AG09319 (cell line): Measurements from ENCODE around the gene HOXB9.

ENCODE experiments used
- DNase-seq: peaks from one replicate; pipeline ENCODE4 v3.0.0-alpha.2; 2010; ENCODE audit warnings: low read depth; ENCODE audit errors: extremely low read depth
- CTCF ChIP-seq: IDR thresholded peaks from 2 replicates; pipeline ENCODE4 v1.5.1; 2011; ENCODE audit warnings: low read depth, mild to moderate bottlenecking, inconsistent platforms, low read length, moderate library complexity

The HOXB9 gene

DNA sequence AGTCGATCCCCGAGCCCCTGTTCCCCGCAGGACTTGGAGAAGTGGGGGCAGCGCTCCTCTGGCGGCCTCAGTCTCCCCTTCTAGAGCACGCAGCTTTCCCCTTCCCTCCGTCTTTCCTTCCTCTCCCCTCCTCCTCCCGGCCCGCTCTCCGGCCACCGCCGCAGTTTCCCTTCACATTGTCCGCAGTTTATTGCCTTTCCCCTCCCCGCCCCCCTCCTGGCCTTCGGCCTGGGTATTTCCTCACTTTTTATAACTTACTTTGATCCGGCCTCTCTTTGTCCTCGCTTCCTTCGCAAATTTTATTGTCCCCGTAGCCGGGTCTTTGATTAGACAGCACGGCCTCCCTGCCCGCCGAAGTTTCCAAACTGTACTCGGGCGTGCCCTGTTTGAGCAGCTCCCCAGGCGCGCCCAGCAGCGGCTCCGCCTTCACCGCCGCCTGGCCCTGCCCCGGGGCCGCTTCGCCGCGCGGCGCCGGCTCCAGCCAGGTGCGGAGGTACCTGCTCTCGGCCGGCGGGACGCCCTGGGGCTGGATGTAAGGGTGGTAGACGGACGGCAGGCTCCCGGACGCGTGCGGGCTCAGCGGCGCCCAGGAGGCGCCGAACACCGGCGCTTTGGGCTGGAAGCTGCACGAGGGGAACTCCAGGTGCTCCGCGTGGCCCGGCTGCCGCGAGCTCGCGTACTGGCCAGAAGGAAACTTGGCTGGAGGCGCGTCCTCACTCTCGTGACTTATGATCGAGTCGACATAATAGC is 488 bp downstream of the HOXB9 start:
- no peak for TF ChIP-seq CTCF
- no peak for DNase-seq

- DNase-seq, result no peak
- no peak for TF ChIP-seq CTCF
These were observed 1.3 kb downstream of the HOXB9 start for GRCh38 chr17:48624544-48625494.

DNA sequence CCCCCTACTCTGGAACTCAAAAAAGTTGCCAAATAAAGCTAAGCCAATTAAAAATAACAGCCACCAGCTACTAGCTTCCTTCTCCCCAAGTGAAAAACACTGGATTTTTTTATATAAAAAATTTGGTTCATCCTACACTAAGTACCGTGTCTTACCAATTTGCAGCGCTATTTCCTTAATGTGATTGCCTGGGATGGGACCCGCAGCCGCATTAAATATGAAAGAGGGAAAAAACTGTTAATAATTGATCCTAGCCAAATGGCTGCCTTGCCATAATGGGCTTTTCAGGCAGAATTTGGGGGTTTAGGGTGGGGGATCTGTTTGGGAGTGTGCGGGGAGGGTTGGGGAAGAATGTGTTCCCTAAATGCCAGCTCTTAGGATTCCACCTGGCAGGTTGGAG is 2.0 kb downstream of the HOXB9 start:
- TF ChIP-seq CTCF, result no peak

GRCh38 chr17:48623583-48623982 is 2.6 kb downstream of the HOXB9 start:
- no peak for DNase-seq
- TF ChIP-seq CTCF, result no peak

More for the DNA sequence above, 2.0 kb downstream of the HOXB9 start:
- DNase-seq, result no peak

DNA sequence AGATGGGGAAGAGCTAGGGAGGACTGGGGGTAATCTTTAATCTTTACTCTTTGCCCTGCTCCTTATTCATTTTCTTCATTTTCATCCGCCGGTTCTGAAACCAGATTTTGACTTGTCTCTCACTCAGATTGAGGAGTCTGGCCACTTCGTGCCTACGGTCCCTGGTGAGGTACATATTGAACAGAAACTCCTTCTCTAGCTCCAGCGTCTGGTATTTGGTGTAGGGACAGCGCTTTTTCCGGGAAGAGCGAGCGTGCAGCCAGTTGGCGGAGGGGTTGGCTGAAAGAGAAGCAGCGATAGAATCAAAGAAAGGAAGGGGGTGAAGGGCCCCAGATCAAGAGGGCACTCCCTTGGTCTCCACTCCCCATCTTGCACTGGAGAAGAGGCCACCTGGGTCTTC is 3.3 kb downstream of the HOXB9 start:
- no peak for TF ChIP-seq CTCF
- no peak for DNase-seq

DNA sequence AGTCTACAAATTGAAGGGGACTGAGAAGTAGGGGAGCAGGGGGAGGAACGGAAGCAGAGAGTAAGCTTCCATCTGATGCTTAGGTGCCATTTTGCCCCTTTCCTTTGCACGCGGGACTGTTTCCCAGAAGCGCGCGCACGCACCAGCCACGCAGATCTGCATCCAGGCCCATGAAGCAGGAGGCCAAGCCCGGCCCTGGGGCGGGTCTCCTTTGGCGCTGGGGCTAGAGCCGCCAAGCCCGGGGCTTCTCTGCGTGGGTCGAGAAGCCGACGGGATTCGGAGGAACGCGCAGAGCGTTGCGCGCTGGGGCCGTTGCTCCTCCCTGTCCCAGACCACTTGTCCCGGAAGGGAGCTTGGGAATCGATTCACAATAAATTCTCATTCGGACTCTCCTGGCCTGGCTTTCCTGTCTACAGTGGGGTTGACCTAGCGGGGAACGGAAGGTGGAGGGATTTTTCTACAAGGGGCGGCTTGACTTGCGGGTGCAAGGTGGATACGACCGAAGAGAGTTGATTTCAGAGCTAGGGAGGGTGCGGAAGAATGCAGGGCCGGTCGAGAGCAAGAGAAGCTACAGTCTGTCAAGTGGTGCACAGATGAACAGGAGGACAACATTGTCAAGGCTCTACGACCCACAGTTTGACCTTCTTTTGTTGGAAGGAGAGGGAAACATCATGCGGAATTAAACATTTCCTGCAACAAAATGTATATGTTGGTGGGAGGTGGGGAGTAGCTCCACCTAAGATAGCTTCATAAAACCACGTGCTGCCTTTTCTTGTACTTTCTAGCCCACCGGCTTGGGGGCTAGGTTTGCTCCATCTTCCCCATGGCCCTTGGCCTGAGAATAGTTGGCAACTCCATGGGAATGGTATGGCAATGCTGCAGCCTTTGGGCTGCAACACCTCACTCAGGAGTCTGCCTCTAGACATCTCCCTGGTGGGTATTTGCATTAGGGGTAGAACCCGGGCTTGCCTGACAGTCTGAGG is 4.5 kb downstream of the HOXB9 start:
- TF ChIP-seq CTCF, result no peak
- no peak for DNase-seq
